Measurements from ENCODE around the gene MLANA.

MLANA gene

DNA sequence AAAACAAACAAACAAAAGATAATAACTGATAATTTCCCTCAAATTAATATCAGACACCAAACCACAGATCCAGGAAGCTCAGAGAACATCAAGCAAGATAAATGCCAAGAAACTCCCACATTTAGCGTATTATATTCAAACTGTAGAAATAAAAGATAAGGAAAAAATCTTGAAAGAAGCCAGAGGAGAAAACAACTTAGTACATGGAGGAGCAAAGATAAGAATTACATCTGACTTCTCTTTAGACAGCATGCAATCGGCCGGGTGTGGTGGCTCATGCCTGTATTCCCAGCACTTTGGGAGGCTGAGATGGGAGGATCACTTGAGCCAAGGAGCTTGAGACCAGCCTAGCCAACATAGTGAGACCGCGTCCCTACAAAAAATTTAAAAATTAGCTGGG is 17.2 kb upstream of the MLANA start:
- ChIA-PET CTCF (interaction anchor here (0.5 to 3.0 kb wide), 5 partner anchors 13 to 302 kb away, joined by 3 to 13 read pairs (median 3); partner anchors contain the start of gene ERMP1), POLR2A (no interaction called here)
- H3K4me1 ChIP-seq (ENCODE audit: control insufficient read depth, insufficient read depth, low read length) = no peaks in the 10 kb centered on the region
- no peak overlapping the region for H3K4me3 ChIP-seq (ENCODE audit: low read depth, low read length)
- no peak overlapping the region for H3K27ac ChIP-seq (ENCODE audit: extremely low read depth, low read depth, low read length)
- no peaks in the 10 kb centered on the region for H3K36me3 ChIP-seq (ENCODE audit: control insufficient read depth in 2 of 2, insufficient read depth in 1 of 2, low read length in 2 of 2)
- H3K9me3 ChIP-seq (ENCODE audit: control insufficient read depth, insufficient read depth, low read depth, low read length) = no peaks in the 10 kb centered on the region
- TF ChIP-seq ZIC2 (tag by site-specific recombination; IDR thresholded peaks at IDR 0.05) (no peak), ZNF10 (tag by site-specific recombination; IDR thresholded peaks at IDR 0.05) (no peak), PRDM4 (tag by site-specific recombination; IDR thresholded peaks at IDR 0.05) (no peak), ZBTB49 (tag by site-specific recombination; IDR thresholded peaks at IDR 0.05; ENCODE audit: low read depth) (no peak), GLIS2 (tag by site-specific recombination; IDR thresholded peaks at IDR 0.05) (no peak), ZNF302 (tag by site-specific recombination; IDR thresholded peaks at IDR 0.05; ENCODE audit: low read depth) (no peak), ZNF843 (tag by site-specific recombination; IDR thresholded peaks at IDR 0.05) (no peak), ZNF623 (tag by site-specific recombination; IDR thresholded peaks at IDR 0.05) (no peak), KLF10 (tag by site-specific recombination; IDR thresholded peaks at IDR 0.05) (no peak), ZNF670 (tag by site-specific recombination; IDR thresholded peaks at IDR 0.05; ENCODE audit: low read depth) (no peak), KLF16 (tag by site-specific recombination; IDR thresholded peaks at IDR 0.05) (no peak), ZNF596 (tag by site-specific recombination; IDR thresholded peaks at IDR 0.05) (no peak), ZNF169 (tag by site-specific recombination; IDR thresholded peaks at IDR 0.05) (no peak), ZBTB6 (tag by site-specific recombination; IDR thresholded peaks at IDR 0.05) (no peak), PRDM2 (tag by site-specific recombination; IDR thresholded peaks at IDR 0.05; ENCODE audit: borderline replicate concordance) (no peak), ZNF660 (tag by site-specific recombination; IDR thresholded peaks at IDR 0.05) (no peak), ZNF114 (tag by site-specific recombination; IDR thresholded peaks at IDR 0.05) (no peak), AEBP2 (tag by site-specific recombination; IDR thresholded peaks at IDR 0.05; ENCODE audit: borderline replicate concordance) (no peak)
- TF ChIP-seq, protein P1, sequence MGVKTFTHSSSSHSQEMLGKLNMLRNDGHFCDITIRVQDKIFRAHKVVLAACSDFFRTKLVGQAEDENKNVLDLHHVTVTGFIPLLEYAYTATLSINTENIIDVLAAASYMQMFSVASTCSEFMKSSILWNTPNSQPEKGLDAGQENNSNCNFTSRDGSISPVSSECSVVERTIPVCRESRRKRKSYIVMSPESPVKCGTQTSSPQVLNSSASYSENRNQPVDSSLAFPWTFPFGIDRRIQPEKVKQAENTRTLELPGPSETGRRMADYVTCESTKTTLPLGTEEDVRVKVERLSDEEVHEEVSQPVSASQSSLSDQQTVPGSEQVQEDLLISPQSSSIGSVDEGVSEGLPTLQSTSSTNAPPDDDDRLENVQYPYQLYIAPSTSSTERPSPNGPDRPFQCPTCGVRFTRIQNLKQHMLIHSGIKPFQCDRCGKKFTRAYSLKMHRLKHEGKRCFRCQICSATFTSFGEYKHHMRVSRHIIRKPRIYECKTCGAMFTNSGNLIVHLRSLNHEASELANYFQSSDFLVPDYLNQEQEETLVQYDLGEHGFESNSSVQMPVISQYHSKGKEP (tag by site-specific recombination; IDR thresholded peaks at IDR 0.05) = no peak
- TF ChIP-seq, protein P2, sequence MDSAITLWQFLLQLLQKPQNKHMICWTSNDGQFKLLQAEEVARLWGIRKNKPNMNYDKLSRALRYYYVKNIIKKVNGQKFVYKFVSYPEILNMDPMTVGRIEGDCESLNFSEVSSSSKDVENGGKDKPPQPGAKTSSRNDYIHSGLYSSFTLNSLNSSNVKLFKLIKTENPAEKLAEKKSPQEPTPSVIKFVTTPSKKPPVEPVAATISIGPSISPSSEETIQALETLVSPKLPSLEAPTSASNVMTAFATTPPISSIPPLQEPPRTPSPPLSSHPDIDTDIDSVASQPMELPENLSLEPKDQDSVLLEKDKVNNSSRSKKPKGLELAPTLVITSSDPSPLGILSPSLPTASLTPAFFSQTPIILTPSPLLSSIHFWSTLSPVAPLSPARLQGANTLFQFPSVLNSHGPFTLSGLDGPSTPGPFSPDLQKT (IDR thresholded peaks at IDR 0.05; ENCODE audit: borderline replicate concordance, low read depth, low read length) = no peak

Data from HEK293 (cell line).